ENCODE measurements around the gene ARRB2. TPM values are rescaled to one million over a fixed set of nuclear protein-coding genes. Genes with fewer than 3 reads are reported as not detected.
A peak's percentile ranks its signal among the peaks of the same experiment; 100 is the strongest.

Gene ARRB2
- total RNA-seq (2021): 79.7 and 110 TPM in 2 replicates
- percentile 61 among the genes with signal in this experiment for Bru-seq, nascent RNA
- percentile 77 among the genes with signal in this experiment for BruChase-seq, experiment 1, labeled RNA remaining after a 2-hour chase
- BruChase-seq, experiment 2, labeled RNA remaining after a 6-hour chase: percentile 80 among the genes with signal in this experiment
- long read RNA-seq, transcript ARRB2-216 (14 exons, 1,348 nt): major isoform, 18 of 54 reads
- long read RNA-seq, transcript ARRB2-201 (15 exons, 1,895 nt): minor isoform, 13 of 54 reads
- long read RNA-seq, partial matches to known transcripts: 6 of 54 reads
- long read RNA-seq, other reads (novel, unspliced or antisense): 15 of 54 reads

DNA sequence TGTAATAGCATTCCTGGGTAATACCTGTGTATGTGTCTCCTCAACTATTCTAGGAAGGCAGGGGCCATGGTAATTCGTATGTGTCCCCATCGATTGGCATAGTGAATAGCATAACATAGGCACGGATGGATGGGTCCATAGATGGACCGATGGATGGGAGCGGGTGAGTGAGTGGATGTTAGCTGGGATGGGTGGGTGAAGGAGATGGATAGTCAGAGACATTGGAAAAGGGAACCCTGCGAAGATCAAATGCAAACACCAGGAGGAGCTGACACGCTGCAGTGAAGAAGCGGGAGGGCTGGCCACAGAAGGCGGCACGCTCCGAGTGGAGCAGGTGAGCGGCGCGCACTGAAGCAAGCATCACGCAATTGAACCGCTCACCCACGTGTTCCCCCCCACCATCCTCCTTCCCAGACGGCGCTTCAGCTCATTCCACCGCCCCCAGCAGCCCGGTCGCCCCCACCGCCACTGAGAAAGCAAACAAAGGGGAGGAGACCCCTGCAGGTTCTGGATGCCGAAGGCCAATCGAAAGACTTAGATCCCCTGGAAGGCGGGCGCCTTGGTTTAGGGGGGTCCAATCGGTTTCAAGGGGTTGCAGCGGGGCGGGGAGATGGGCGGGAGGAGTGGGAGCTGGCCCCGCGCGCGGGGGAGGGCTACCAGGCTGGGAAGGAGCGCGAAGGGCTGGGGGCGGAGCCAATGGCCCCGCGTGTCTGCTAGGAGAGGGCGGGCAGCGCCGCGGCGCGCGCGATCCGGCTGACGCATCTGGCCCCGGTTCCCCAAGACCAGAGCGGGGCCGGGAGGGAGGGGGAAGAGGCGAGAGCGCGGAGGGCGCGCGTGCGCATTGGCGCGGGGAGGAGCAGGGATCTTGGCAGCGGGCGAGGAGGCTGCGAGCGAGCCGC lies at the start of gene ARRB2:
ARRB2 (plus strand) TSS at position 839 of the 899 bp plus-strand sequence. CDS start 90 bp downstream, outside the sequence.
- ChIA-PET POLR2A (ENCODE audit: unreplicated experiment) (interaction anchor here (0.5 to 1.2 kb wide), 10 partner anchors 22 to 600 kb away, joined by 3 to 10 read pairs (median 4); partner anchors contain the start of genes PLD2, PSMB6 and ZNF594), CTCF (interaction anchor here (0.5 to 1.4 kb wide), 6 partner anchors 28 to 966 kb away, joined by 3 to 18 read pairs (median 4); partner anchors contain the start of gene CHRNE)
- no TSS peak for BruUV-seq (replicated peaks)
- intact Hi-C loops (cut with micrococcal nuclease; ENCODE audit: unreplicated experiment): loop anchor here (1.0 to 10.0 kb wide), 8 partner anchors 21 to 239 kb away; partner anchors contain the start of genes CHRNE, CXCL16, GGT6 and MED11
- no peaks in the 10 kb centered on the region for H4K20me1 ChIP-seq (ENCODE audit: insufficient read depth)
- H3K4me2 ChIP-seq: peak within 1 kb of the TSS; percentile 83
- no peaks in the 10 kb centered on the region for H3K36me3 ChIP-seq (ENCODE audit: low read depth)
- DNase-seq: peak; percentile 91 to 99
- H2AFZ ChIP-seq: peak within 1 kb of the TSS; percentile 81
- H3K9me3 ChIP-seq (ENCODE audit: insufficient read depth, low read depth): no peaks in the 10 kb centered on the region
- no peak for TF ChIP-seq EZH2 (IDR thresholded peaks at IDR 0.05; ENCODE audit: low read depth)
- TF ChIP-seq, protein P1, sequence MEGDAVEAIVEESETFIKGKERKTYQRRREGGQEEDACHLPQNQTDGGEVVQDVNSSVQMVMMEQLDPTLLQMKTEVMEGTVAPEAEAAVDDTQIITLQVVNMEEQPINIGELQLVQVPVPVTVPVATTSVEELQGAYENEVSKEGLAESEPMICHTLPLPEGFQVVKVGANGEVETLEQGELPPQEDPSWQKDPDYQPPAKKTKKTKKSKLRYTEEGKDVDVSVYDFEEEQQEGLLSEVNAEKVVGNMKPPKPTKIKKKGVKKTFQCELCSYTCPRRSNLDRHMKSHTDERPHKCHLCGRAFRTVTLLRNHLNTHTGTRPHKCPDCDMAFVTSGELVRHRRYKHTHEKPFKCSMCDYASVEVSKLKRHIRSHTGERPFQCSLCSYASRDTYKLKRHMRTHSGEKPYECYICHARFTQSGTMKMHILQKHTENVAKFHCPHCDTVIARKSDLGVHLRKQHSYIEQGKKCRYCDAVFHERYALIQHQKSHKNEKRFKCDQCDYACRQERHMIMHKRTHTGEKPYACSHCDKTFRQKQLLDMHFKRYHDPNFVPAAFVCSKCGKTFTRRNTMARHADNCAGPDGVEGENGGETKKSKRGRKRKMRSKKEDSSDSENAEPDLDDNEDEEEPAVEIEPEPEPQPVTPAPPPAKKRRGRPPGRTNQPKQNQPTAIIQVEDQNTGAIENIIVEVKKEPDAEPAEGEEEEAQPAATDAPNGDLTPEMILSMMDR (conservative IDR thresholded peaks at IDR 0.05): peak; percentile 71
- peaks cover 17% of the 10 kb centered on the region for H3K4me1 ChIP-seq (replicated peaks; ENCODE audit: insufficient read depth)
- peak within 1 kb of the TSS; percentile 56 for H3K27ac ChIP-seq
- H3K79me2 ChIP-seq (ENCODE audit: low read depth): peaks cover 1% of the 10 kb centered on the region; the same call in 1 of the 2 replicates
- no peaks in the 10 kb centered on the region for H3K9me2 ChIP-seq (ENCODE audit: insufficient read depth)
- peaks cover 43% of the 10 kb centered on the region for H3F3A ChIP-seq (ENCODE audit: insufficient read depth, low read depth)
- no peaks in the 10 kb centered on the region for H3K27me3 ChIP-seq (ENCODE audit: insufficient read depth, low read depth)
- peak within 1 kb of the TSS; percentile 73 for H3K4me3 ChIP-seq

DNA sequence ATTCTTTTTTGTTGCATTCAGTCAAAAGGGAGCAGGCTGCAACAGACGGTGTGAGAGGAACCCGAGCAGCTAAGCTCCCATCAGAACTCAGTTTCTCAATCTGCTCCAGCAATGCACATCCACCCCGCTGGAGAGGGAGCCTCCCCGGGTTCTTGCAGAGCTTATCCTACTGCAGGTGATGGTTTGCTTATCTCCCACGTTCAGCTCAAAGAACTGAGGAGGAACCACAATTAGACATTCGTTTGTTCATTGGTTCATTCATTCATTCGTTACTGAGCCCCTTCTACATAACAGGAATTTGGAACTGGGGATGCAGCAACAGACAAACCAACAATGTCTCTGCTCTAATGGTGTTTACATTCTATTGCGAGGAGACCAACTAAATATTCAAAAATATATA lies 46.7 kb upstream of the ARRB2 start:
- DNase-seq: no peak
- no peak overlapping the region for H3K4me2 ChIP-seq
- no peaks in the 10 kb centered on the region for H3K36me3 ChIP-seq (ENCODE audit: low read depth)
- ChIA-PET CTCF (no interaction called here), POLR2A (ENCODE audit: unreplicated experiment) (no interaction called here)
- no peaks in the 10 kb centered on the region for H4K20me1 ChIP-seq (ENCODE audit: insufficient read depth)
- no peak for TF ChIP-seq EZH2 (IDR thresholded peaks at IDR 0.05; ENCODE audit: low read depth)
- H3F3A ChIP-seq (ENCODE audit: insufficient read depth, low read depth): no peaks in the 10 kb centered on the region; the same call in 1 of the 2 replicates
- no peaks in the 10 kb centered on the region for H3K9me2 ChIP-seq (ENCODE audit: insufficient read depth)
- H3K27me3 ChIP-seq (ENCODE audit: insufficient read depth, low read depth): peaks cover 22% of the 10 kb centered on the region; the same call in 1 of the 2 replicates
- intact Hi-C loops (cut with micrococcal nuclease; ENCODE audit: unreplicated experiment): no loop called here
- no peak overlapping the region for H3K4me3 ChIP-seq
- H3K79me2 ChIP-seq (ENCODE audit: low read depth): no peaks in the 10 kb centered on the region
- BruUV-seq (replicated peaks): no TSS peak
- no peak overlapping the region for H3K27ac ChIP-seq
- H3K4me1 ChIP-seq (replicated peaks; ENCODE audit: insufficient read depth): no peaks in the 10 kb centered on the region
- H3K9me3 ChIP-seq (ENCODE audit: insufficient read depth, low read depth): no peaks in the 10 kb centered on the region
- no peak overlapping the region for H2AFZ ChIP-seq

DNA sequence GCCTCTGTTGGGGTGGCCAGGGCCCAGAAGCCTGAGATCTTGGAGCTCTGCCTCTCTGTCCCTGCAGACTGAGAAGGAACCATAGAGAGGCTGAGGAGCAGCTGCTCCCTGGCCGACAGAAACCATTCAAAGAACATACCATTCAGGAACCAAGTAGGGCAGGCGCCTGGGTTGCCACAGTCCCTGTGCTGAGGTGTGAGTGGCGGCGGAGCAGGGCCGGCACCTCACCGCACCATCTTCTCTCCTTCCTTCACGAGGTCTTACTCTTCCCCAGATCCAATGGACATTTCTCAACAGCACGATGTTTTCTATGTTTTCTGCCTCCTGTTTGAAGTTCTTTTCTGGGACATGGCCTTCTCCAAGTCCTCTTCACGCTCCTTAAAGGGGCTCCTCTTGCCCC lies 46.2 kb upstream of the ARRB2 start:
- no peak overlapping the region for H2AFZ ChIP-seq
- TF ChIP-seq, protein P1 (conservative IDR thresholded peaks at IDR 0.05): no peak
- no peak for TF ChIP-seq EZH2 (IDR thresholded peaks at IDR 0.05; ENCODE audit: low read depth)
- no peaks in the 10 kb centered on the region for H3K4me1 ChIP-seq (replicated peaks; ENCODE audit: insufficient read depth)
- DNase-seq: no peak
- CTCF ChIA-PET: no interaction called here
- no peaks in the 10 kb centered on the region for H3K9me3 ChIP-seq (ENCODE audit: insufficient read depth, low read depth)
- no peak overlapping the region for H3K4me3 ChIP-seq
- no peaks in the 10 kb centered on the region for H3K79me2 ChIP-seq (ENCODE audit: low read depth)
- no peaks in the 10 kb centered on the region for H3K36me3 ChIP-seq (ENCODE audit: low read depth)
- POLR2A ChIA-PET (ENCODE audit: unreplicated experiment): no interaction called here
- H3F3A ChIP-seq (ENCODE audit: insufficient read depth, low read depth): peaks cover 3% of the 10 kb centered on the region; the same call in 1 of the 2 replicates
- H3K4me2 ChIP-seq: no peak overlapping the region
- no peak overlapping the region for H3K27ac ChIP-seq
- H3K9me2 ChIP-seq (ENCODE audit: insufficient read depth): no peaks in the 10 kb centered on the region
- H4K20me1 ChIP-seq (ENCODE audit: insufficient read depth): no peaks in the 10 kb centered on the region
- BruUV-seq (replicated peaks): no TSS peak
- H3K27me3 ChIP-seq (ENCODE audit: insufficient read depth, low read depth): peaks cover 22% of the 10 kb centered on the region; the same call in 1 of the 2 replicates
- intact Hi-C loops (cut with micrococcal nuclease; ENCODE audit: unreplicated experiment): no loop called here

Data from PC-9 (cell line).